ENCODE data around the gene OR6B1. TPM values are rescaled to one million over a fixed set of nuclear protein-coding genes. Genes with fewer than 3 reads are reported as not detected.

Gene OR6B1
- total and polyA plus RNA-seq, 9 of the 15 experiments (the other 6 are each of a cell fraction or from before 2014, with no cell fraction given), result not detected

- Histone ChIP-seq H3K9me1 (ENCODE audit: control insufficient read depth, insufficient read depth, low read length) (no peaks in the 10 kb centered on the region), H3K9me3 (replicated peaks; ENCODE audit: control insufficient read depth, insufficient read depth, low read depth, low read length) (no peaks in the 10 kb centered on the region), H3K9ac (ENCODE audit: insufficient read depth in 1 of 2, low read depth in 2 of 2, low read length in 2 of 2) (no peak overlapping the region), H3K4me2 (ENCODE audit: insufficient read depth, low read length) (no peak overlapping the region), H4K20me1 (replicated peaks; ENCODE audit: control insufficient read depth, insufficient read depth, low read length) (no peaks in the 10 kb centered on the region), H3K4me1 (replicated peaks in 1 of 2; ENCODE audit: control insufficient read depth in 2 of 2, insufficient read depth in 2 of 2, low read length in 2 of 2) (no peaks in the 10 kb centered on the region), H2AFZ (ENCODE audit: low read depth, low read length) (no peak overlapping the region), H3K36me3 (ENCODE audit: control insufficient read depth, insufficient read depth, low read length) (no peaks in the 10 kb centered on the region), H3K79me2 (ENCODE audit: control insufficient read depth, insufficient read depth, low read length) (no peaks in the 10 kb centered on the region), H3K4me3 (no peak overlapping the region), H3K27me3 (ENCODE audit: control insufficient read depth in 2 of 2, insufficient read depth in 2 of 2, low read length in 2 of 2) (no peaks in the 10 kb centered on the region; a peak in 1 of 5 replicates), H3K27ac (ENCODE audit: extremely low read depth, low read depth, low read length) (no peak overlapping the region)
- in situ Hi-C loops (cut with MboI), result no loop called here
- intact Hi-C loops (cut with micrococcal nuclease), result no loop called here
- ATAC-seq (no peak), FAIRE-seq (no peak), DNase-seq (ENCODE audit: extremely low read depth in 1 of 4, low spot score in 3 of 4) (no peak)
- 2% methylated on average over 5 of the region's 5 CpGs for WGBS (ENCODE audit: insufficient coverage, low coverage, missing lambda C conversion rate)
- POLR2A ChIA-PET, result no interaction called here
- no TSS peak for BruUV-seq (replicated peaks)
- CTCF ChIA-PET (ENCODE audit: low intra/inter-chr PET ratio), result no interaction called here
- TF ChIP-seq NFATC3 (IDR thresholded peaks at IDR 0.05), result no peak
- no peak for TF ChIP-seq ZNF584 (CRISPR knock-in tag; IDR thresholded peaks at IDR 0.05; ENCODE audit: low read depth)
- no peak for TF ChIP-seq ETS1 (conservative IDR thresholded peaks at IDR 0.05; ENCODE audit: control insufficient read depth, low read depth, low read length)
- no peak for TF ChIP-seq PURB (CRISPR knock-in tag; IDR thresholded peaks at IDR 0.05; ENCODE audit: low read depth)
- TF ChIP-seq BCLAF1 (IDR thresholded peaks at IDR 0.05; ENCODE audit: borderline replicate concordance in 1 of 2, control insufficient read depth in 1 of 2, low read depth in 2 of 2, low read length in 1 of 2), result no peak
- TF ChIP-seq TAL1 (IDR thresholded peaks at IDR 0.05), result no peak
- no peak for TF ChIP-seq TAF15 (IDR thresholded peaks at IDR 0.05; ENCODE audit: low read depth, low read length)
- no peak for TF ChIP-seq ZNF699 (CRISPR knock-in tag; IDR thresholded peaks at IDR 0.05; ENCODE audit: insufficient replicate concordance)
- no peak for TF ChIP-seq POLR3G (IDR thresholded peaks at IDR 0.05; ENCODE audit: extremely low read depth, insufficient read length, insufficient replicate concordance)
- no peak for TF ChIP-seq BRF1 (IDR thresholded peaks at IDR 0.05; ENCODE audit: borderline replicate concordance, extremely low read depth, insufficient read length)
- no peak for TF ChIP-seq MAFG (tag; conservative IDR thresholded peaks at IDR 0.05)
- no peak for TF ChIP-seq SIN3A (IDR thresholded peaks at IDR 0.05; ENCODE audit: borderline replicate concordance in 2 of 2, control insufficient read depth in 1 of 2, low read depth in 2 of 2, low read length in 2 of 2)
- TF ChIP-seq ZC3H8 (IDR thresholded peaks at IDR 0.05), result no peak
- TF ChIP-seq BRD4 (IDR thresholded peaks at IDR 0.05), result no peak
- TF ChIP-seq ZKSCAN1 (IDR thresholded peaks at IDR 0.05; ENCODE audit: low read depth, low read length), result no peak
Measured at GRCh38 chr7:144032516-144032915, 32.4 kb downstream of the OR6B1 start.
